GM21515 (cell line): ENCODE measurements around the gene LDB3.
"Not testable (repeated sequence)": the region's sequence is repeated elsewhere in the genome, so short reads cannot be mapped to it uniquely, and the experiment has no call there.

Source experiments
- ATAC-seq: cut with Tn5 transposase; IDR thresholded peaks from one replicate; pipeline ENCODE4 v1.9.1; 2021; ENCODE audit not compliant: unreplicated experiment

The LDB3 gene

GRCh38 chr10:86668297-86669165, at the start of gene LDB3:
LDB3 (plus strand) TSS chr10:86668511; CDS start chr10:86668692, 181 bp downstream.
- no peak for ATAC-seq

GRCh38 chr10:86628311-86628710, 40.0 kb upstream of the LDB3 start:
- ATAC-seq = no peak

- ATAC-seq = no peak
Measured at GRCh38 chr10:86630079-86630478, 38.2 kb upstream of the LDB3 start.

- ATAC-seq = no peak
Measured at GRCh38 chr10:86632009-86632800, 36.1 kb upstream of the LDB3 start.

- ATAC-seq = no peak
Measured at GRCh38 chr10:86632951-86633350, 35.4 kb upstream of the LDB3 start.

GRCh38 chr10:86635402-86635801, 32.9 kb upstream of the LDB3 start:
- no peak for ATAC-seq

- no peak for ATAC-seq
Measured at GRCh38 chr10:86636311-86636710, 32.0 kb upstream of the LDB3 start.

GRCh38 chr10:86642021-86642420, 26.3 kb upstream of the LDB3 start:
- no peak for ATAC-seq

- no peak for ATAC-seq
Measured at GRCh38 chr10:86642499-86642898, 25.8 kb upstream of the LDB3 start.

GRCh38 chr10:86644152-86644793, 24.0 kb upstream of the LDB3 start:
- no peak for ATAC-seq

GRCh38 chr10:86644794-86645445, 23.4 kb upstream of the LDB3 start:
- ATAC-seq = no peak

- not testable (repeated sequence) for ATAC-seq
Measured at GRCh38 chr10:86645621-86646165, 22.6 kb upstream of the LDB3 start.

GRCh38 chr10:86646532-86646931, 21.8 kb upstream of the LDB3 start:
- no peak for ATAC-seq

- ATAC-seq = no peak
Measured at GRCh38 chr10:86646933-86647332, 21.4 kb upstream of the LDB3 start.

- ATAC-seq = no peak
Measured at GRCh38 chr10:86647773-86648703, 20.3 kb upstream of the LDB3 start.

- no peak for ATAC-seq
Measured at GRCh38 chr10:86648704-86649427, 19.4 kb upstream of the LDB3 start.

- no peak for ATAC-seq
Measured at GRCh38 chr10:86649471-86650150, 18.7 kb upstream of the LDB3 start.

- no peak for ATAC-seq
Measured at GRCh38 chr10:86650151-86650550, 18.2 kb upstream of the LDB3 start.
